Measurements from ENCODE around the gene ARL14EP.

ARL14EP gene

GRCh38 chr11:30344085-30344484 is 21.2 kb downstream of the ARL14EP start:
- no peak overlapping the region for H3K4me3 ChIP-seq (ENCODE audit: low read depth, low read length)
- no peak for DNase-seq (ENCODE audit: low read depth)
- no peak for TF ChIP-seq CTCF (conservative IDR thresholded peaks at IDR 0.05; ENCODE audit: low read depth, low read length)

- no peak for TF ChIP-seq CTCF (conservative IDR thresholded peaks at IDR 0.05; ENCODE audit: low read depth, low read length)
- no peak for DNase-seq (ENCODE audit: low read depth)
Observed at GRCh38 chr11:30345644-30346043, 22.7 kb downstream of the ARL14EP start.

GRCh38 chr11:30346068-30346688 is 23.3 kb downstream of the ARL14EP start:
- peak; percentile 79 for DNase-seq (ENCODE audit: low read depth)
- no peak overlapping the region for H3K4me3 ChIP-seq (ENCODE audit: low read depth, low read length)
- TF ChIP-seq CTCF (conservative IDR thresholded peaks at IDR 0.05; ENCODE audit: low read depth, low read length): peak; percentile 63

More at GRCh38 chr11:30345644-30346043, 22.7 kb downstream of the ARL14EP start:
- H3K4me3 ChIP-seq (ENCODE audit: low read depth, low read length): no peak overlapping the region

GRCh38 chr11:30348035-30348434 is 25.1 kb downstream of the ARL14EP start:
- no peak overlapping the region for H3K4me3 ChIP-seq (ENCODE audit: low read depth, low read length)
- DNase-seq (ENCODE audit: low read depth): no peak
- no peak for TF ChIP-seq CTCF (conservative IDR thresholded peaks at IDR 0.05; ENCODE audit: low read depth, low read length)

GRCh38 chr11:30349885-30350284 is 27.0 kb downstream of the ARL14EP start:
- H3K4me3 ChIP-seq (ENCODE audit: low read depth, low read length): no peak overlapping the region
- no peak for DNase-seq (ENCODE audit: low read depth)
- TF ChIP-seq CTCF (conservative IDR thresholded peaks at IDR 0.05; ENCODE audit: low read depth, low read length): no peak

GRCh38 chr11:30350384-30350783 is 27.5 kb downstream of the ARL14EP start:
- no peak for TF ChIP-seq CTCF (conservative IDR thresholded peaks at IDR 0.05; ENCODE audit: low read depth, low read length)
- no peak overlapping the region for H3K4me3 ChIP-seq (ENCODE audit: low read depth, low read length)
- no peak for DNase-seq (ENCODE audit: low read depth)

GRCh38 chr11:30351061-30351460 is 28.2 kb downstream of the ARL14EP start:
- no peak overlapping the region for H3K4me3 ChIP-seq (ENCODE audit: low read depth, low read length)
- no peak for TF ChIP-seq CTCF (conservative IDR thresholded peaks at IDR 0.05; ENCODE audit: low read depth, low read length)
- DNase-seq (ENCODE audit: low read depth): no peak
